ENCODE results near the gene KRTAP3-2.

GRCh38 chr17:41008811-41009210, 9.1 kb upstream of the KRTAP3-2 start, which contains the start of gene KRTAP3-1:
- TF ChIP-seq EZH2phosphoT487 (IDR thresholded peaks at IDR 0.05; ENCODE audit: insufficient read depth, low read depth) (no peak), EZH2 (IDR thresholded peaks at IDR 0.05; ENCODE audit: insufficient read depth, poor library complexity, severe bottlenecking) (no peak)

Measured in GM23248 (cell line).